GM21360 (cell line): ENCODE data around the gene DCUN1D2.
"Not testable (repeated sequence)": the region's sequence is repeated elsewhere in the genome, so short reads cannot be mapped to it uniquely, and the experiment has no call there.

Experiments
- ATAC-seq: cut with Tn5 transposase; IDR thresholded peaks from one replicate; pipeline ENCODE4 v1.9.1; 2021; ENCODE audit warnings: mild to moderate bottlenecking, moderate library complexity; ENCODE audit not compliant: unreplicated experiment

The DCUN1D2 gene

DNA sequence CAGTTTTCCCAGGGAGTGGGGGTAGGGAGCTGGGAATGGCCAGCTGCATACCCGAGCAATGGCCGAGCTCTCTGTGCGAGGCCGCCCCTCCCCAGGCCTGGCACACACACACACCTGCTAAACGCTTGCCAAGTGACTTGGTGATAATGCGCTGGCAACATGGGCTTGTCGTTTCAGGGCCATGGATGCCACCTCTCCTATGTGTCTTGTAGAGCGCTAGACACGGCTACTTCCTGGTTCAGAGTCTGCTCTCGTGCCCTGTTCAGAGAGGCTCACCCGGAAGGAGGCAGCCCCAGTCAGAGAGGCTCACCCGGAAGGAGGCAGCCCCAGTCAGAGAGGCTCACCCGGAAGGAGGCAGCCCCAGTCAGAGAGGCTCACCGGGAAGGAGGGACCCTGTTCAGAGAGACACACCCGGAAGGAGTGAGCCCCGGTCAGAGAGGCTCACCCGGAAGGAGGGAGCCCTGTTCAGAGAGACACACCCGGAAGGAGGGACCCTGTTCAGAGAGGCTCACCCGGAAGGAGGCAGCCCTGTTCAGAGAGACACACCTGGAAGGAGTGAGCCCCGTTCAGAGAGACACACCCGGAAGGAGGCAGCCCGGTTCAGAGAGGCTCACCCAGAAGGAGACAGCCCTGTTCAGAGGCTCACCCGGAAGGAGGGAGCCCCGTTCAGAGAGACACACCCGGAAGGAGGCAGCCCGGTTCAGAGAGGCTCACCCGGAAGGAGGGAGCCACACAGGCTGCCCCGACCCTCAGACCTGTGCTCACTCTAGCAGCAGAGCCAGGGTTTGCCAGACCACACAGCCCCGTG is 41.4 kb downstream of the DCUN1D2 start:
- no peak for ATAC-seq

GRCh38 chr13:113448545-113448884 is 42.0 kb downstream of the DCUN1D2 start:
- no peak for ATAC-seq

- ATAC-seq = no peak
Measured at GRCh38 chr13:113447596-113447995, 42.9 kb downstream of the DCUN1D2 start.

- no peak for ATAC-seq
Measured at GRCh38 chr13:113446488-113446854, 44.0 kb downstream of the DCUN1D2 start.

GRCh38 chr13:113445791-113446487 is 44.6 kb downstream of the DCUN1D2 start:
- no peak for ATAC-seq

DNA sequence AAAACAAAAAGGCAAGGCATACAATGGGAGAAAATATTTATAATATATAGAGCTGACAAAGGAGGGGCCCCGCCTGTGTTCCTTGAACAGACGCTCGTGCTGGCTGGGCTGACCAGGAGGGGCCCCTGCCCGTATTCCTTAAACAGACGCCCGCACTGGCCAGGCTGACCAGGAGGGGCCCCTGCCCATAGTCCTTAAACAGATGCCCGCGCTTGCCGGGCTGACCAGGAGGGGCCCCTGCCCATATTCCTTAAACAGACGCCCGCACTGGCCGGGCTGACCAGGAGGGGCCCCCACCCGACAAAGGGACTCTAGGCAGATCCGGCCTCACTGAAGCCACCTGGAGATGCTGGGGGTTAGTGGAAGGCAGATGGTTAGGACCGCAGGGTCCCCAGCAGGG is 46.5 kb downstream of the DCUN1D2 start:
- ATAC-seq = no peak

DNA sequence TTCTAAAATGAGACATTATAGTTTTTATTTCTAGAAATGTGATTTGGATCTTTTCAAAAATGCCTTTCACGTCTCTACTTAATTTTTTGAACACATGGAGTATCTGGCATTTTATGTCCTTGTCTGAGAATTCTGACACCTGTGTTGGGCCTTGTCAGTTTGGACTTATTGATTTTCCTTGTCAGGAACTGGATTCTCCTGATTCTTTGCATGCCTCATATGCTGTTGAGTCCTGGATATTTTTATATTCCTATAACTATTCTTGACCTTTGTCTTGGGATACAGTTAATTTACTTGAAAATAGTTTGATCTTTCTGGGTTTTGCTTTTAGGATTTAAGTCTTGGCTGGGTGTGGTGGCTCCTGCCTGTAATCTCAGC is 47.5 kb downstream of the DCUN1D2 start:
- ATAC-seq = no peak

GRCh38 chr13:113442354-113442984 is 48.0 kb downstream of the DCUN1D2 start:
- ATAC-seq = no peak

- ATAC-seq = no peak
Measured at GRCh38 chr13:113441661-113442060, 48.9 kb downstream of the DCUN1D2 start.

DNA sequence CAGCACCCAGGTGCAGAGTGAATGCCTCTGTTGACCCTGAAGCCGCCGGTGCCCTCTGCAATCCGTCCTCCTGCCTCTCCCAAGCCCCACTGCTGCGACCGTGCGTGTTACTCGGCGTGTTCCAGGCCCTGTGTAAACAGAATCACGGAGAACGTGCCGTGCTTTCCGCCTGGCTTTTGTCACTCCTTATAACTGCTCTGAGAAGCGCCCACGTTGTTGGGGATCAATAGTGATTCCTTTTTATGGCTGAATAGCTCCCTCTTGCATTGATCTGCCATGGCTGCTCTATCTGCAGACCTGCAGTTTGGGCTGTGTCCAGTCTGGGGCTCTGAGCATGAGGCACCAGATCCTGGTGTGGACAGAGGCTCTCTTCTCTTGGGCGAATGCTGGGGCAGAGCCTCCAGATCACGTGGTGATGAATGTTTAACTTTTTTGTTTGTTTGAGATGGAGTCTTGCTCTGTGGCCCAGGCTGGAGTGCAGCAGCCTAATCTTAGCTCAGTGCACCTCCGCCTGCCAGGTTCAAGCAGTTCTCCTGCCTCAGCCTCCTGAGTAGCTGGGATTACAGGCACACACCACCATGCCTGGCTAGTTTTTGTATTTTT is 53.0 kb downstream of the DCUN1D2 start:
- no peak for ATAC-seq

DNA sequence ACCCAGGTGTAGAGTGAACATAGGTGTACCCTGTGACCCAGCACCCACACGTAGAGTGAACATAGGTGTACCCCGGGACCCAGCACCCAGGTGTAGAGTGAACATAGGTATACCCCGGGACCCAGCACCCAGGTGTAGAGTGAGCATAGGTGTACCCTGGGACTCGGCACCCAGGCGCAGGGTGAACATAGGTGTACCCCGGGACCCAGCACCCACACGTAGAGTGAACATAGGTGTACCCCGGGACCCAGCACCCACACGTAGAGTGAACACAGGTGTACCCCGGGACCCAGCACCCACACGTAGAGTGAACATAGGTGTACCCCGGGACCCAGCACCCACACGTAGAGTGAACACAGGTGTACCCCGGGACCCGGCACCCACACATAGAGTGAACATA is 53.6 kb downstream of the DCUN1D2 start:
- not testable (repeated sequence) for ATAC-seq

- not testable (repeated sequence) for ATAC-seq
Measured at GRCh38 chr13:113435907-113436306, 54.6 kb downstream of the DCUN1D2 start.

- ATAC-seq = no peak
Measured at GRCh38 chr13:113433391-113433916, 57.1 kb downstream of the DCUN1D2 start.

GRCh38 chr13:113432506-113433270 is 57.8 kb downstream of the DCUN1D2 start:
- ATAC-seq = no peak

- ATAC-seq = no peak
Measured at GRCh38 chr13:113431171-113431570, 59.3 kb downstream of the DCUN1D2 start.

DNA sequence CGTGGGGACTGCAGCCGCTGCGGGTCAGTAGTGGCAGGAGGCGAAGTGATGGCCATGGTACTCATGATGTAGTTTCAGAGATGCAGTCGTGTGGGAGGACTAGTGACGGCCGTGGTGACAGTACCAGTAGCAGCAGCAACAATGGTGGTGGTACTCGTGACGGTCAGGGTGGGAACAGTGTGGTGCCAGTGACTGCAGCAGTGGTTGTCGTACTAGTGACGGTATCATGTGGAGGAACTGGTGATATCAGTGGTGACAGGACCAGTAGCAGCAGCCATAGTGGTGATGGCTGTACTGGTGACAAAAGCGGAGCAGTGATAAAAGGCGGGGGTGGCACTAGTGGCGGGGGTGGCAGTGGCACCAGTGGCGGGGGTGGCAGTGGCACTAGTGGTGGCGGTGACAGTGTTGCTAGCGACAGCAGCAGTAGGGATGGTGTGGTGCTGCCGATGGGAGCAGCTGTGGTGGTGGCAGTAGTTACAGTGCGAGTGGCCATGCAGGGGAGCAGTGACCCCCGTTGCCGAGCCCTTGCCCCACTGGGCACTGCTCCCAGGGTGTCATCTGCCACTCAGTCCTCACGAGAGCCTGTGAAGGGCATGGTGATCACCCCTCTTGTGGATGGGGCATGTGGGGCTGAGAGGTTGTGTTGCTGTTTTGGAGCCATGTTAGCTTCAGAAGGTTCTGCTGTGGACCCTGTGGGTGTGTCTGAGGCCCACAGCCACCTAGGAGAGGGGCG is 60.0 kb downstream of the DCUN1D2 start:
- ATAC-seq = no peak

DNA sequence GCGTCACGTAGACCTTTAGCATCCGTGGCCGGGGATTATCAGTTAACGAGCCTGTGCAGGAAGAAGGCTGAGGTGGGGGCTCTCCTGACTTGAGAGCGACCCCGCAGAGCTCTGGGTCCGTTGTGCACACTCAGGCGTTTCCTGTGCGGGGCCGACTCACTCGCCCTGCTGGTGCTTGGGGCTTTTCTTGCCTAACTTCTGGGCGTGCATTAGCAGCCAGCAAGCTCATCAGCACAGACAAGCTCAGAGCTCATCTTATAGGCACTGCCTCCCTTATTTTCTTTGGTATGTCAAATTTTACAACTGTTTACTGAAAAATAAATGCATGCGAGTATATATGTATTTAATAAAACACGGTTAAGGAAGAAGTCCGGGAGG is 60.9 kb downstream of the DCUN1D2 start:
- ATAC-seq = no peak

DNA sequence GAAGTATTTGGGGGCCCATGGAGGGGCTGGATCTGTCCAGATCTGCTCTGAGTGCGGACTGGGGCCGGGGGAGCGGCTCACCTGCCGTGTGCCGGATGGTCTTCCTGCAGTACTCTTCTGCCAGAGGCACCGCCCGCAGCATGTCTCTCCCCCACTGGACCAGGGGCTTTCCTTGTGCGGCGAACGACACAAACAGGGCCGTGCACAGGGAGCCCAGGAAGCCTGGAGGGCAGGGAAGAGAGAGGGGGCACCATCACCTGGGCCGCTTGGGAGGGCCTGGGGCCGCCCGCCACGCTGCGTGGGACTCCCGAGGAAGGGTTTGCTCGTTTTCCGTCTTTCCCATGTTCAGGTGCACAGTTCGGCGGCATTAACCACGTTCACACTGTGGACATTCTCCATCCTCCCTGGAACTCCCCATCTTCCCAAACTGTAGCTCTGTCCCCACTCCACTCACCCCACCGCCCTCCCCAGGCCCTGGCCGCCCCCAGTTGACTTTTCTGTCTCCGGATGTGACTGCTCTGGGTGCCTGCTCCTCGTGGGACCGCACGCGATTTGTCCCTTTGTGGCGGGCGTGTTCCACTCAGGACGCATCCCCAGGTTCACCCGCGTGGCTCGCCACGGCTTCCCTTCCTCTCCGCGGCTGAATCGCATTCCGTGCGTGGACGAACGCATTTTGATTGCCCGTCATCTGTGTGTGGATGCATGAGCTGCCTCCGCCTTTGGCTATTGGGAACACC is 61.5 kb downstream of the DCUN1D2 start:
- ATAC-seq = no peak

DNA sequence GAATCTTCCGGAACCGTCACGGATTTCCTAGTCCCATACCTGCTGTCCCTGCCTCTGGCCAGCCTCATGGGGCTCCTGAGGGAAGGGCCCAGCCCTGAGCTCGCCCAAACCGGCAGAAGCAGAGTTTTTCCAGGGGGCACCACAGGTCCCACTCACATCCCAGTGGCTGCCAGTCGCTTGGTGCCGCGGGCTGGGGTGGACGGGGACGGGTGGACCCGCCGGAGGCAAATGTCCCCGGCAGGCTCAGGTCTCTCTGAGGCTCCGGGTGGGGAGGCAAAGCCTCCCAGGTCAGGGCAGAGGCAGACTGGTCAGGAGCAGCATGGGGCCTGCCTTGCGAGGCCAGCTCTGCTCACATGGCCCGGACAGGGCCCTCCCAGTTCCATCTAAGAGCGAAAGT is 62.0 kb downstream of the DCUN1D2 start:
- ATAC-seq = no peak
